ENCODE data around the gene SDR42E1.

SDR42E1 gene, protein sequence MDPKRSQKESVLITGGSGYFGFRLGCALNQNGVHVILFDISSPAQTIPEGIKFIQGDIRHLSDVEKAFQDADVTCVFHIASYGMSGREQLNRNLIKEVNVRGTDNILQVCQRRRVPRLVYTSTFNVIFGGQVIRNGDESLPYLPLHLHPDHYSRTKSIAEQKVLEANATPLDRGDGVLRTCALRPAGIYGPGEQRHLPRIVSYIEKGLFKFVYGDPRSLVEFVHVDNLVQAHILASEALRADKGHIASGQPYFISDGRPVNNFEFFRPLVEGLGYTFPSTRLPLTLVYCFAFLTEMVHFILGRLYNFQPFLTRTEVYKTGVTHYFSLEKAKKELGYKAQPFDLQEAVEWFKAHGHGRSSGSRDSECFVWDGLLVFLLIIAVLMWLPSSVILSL

DNA sequence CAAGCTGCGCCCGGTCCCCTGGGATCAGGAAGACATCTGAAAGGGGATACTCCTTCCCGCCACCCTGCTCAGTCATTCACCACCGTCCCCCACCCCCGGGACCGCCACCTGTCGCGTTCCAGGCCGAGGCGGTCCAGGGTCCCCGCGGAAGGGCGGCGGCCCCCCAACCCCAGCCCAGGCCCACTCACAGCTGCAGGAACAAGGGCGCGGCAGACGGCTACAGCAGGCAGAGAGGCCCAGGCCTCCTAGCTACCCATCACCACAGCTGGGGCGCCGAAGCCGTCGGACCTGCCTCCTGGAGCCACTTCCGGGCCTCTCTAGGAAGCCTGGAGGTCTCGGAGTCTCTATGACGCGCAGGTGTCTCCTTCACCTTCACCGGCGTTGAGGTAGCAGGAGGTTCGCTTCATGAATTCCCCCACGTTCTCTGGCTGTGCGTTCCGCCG, at the start of gene SDR42E1:
TSS of gene SDR42E1 (minus strand) at position 272 of the 443 bp plus-strand sequence. CDS start 10,612 bp downstream, outside the sequence.
- peaks cover 60 to 86% (median 80%) of the 10 kb centered on the region in 11 experiments for H3K9me3 ChIP-seq (replicated peaks in 1 of 11)
- H3K36me3 ChIP-seq, result peaks cover 0 to 9% (median 0%) of the 10 kb centered on the region in 11 experiments; a peak in 3 of 22 replicates
- H3K27me3 ChIP-seq, result no peaks in the 10 kb centered on the region
- TF ChIP-seq Cebpa-rat (IDR thresholded peaks at IDR 0.05), result no peak
- H3K4me1 ChIP-seq, result no peaks in the 10 kb centered on the region
- H3K9ac ChIP-seq, result no peak within 1 kb of the TSS
- no peak within 1 kb of the TSS for H3K4me2 ChIP-seq
- H3K4me3 ChIP-seq, result no peak within 1 kb of the TSS
- H3K27ac ChIP-seq, result no peak within 1 kb of the TSS
- H4K20me1 ChIP-seq, result no peaks in the 10 kb centered on the region

- no peak overlapping the region for H3K9ac ChIP-seq
- H3K9me3 ChIP-seq (replicated peaks in 1 of 11), result no peaks in the 10 kb centered on the region
- H3K4me3 ChIP-seq, result no peak overlapping the region
- no peaks in the 10 kb centered on the region for H3K4me1 ChIP-seq
- no peaks in the 10 kb centered on the region for H3K27me3 ChIP-seq
- no peak overlapping the region for H3K4me2 ChIP-seq
- no peaks in the 10 kb centered on the region for H3K36me3 ChIP-seq
- TF ChIP-seq Cebpa-rat (IDR thresholded peaks at IDR 0.05), result no peak
- no peak overlapping the region for H3K27ac ChIP-seq
- H4K20me1 ChIP-seq, result no peaks in the 10 kb centered on the region
Observed at GRCh38 chr16:82059983-82060421, 48.7 kb upstream of the SDR42E1 start.

DNA sequence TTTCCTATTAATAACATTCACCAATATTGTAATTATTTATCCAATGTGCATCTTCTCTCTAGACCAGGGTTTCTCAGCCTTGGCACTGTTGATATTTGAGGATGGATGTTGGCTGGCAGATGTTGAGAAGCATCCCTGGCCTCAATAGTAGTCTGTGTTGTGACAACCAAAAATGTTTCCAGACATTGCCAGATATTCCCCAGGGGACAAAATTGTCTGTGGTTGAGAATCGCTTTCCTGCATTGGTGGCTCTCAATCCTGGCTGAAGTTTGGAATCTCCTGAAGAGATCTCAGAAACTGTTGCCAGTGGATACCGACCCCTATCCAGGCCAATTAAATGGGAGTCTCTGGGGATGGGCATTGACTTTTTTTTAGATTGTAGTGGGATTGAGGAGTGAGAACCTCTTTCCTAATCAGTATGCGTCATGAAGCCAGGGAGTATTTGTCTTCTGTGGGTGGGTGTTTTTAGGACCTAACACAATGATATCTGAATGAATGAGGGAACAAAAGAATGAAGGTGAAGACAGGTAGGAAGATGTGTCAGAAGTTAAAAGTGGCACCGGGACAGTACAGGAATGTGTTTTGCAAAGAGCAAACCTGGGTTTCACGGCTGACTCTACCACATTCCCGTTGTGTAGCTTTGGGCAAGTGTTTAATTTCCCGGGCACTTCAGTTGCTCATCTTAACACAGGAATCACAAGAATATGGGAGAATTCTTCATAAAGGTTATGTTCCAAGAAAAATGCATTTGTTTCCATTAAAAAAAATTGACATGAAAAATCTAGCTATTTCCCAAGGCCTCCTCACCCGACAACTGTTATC, 48.1 kb upstream of the SDR42E1 start:
- Histone ChIP-seq H3K36me3 (no peaks in the 10 kb centered on the region), H3K27me3 (no peaks in the 10 kb centered on the region), H4K20me1 (no peaks in the 10 kb centered on the region), H3K9me3 (replicated peaks in 1 of 11) (no peaks in the 10 kb centered on the region), H3K4me2 (no peak overlapping the region), H3K9ac (no peak overlapping the region), H3K4me3 (no peak overlapping the region), H3K4me1 (no peaks in the 10 kb centered on the region), H3K27ac (no peak overlapping the region)
- TF ChIP-seq Cebpa-rat (IDR thresholded peaks at IDR 0.05), result no peak

DNA sequence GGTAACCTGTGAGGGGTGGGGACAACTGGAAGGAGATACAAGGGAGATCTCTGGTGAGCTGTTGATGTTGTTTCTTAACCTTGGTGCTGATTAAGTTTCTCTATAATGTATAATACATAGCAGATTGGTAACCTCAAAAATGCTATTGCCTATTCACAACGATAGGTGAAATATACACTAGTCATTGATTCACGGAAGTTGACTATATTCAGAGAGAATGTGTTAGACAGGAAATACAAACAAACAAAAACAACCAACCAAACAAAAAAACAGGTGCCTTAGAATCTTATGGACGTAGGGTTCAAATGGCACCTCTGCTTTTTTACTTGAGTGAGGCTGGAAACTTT, 45.3 kb upstream of the SDR42E1 start:
- Histone ChIP-seq H3K27me3 (no peaks in the 10 kb centered on the region), H3K4me3 (no peak overlapping the region), H4K20me1 (no peaks in the 10 kb centered on the region), H3K4me2 (no peak overlapping the region), H3K9ac (no peak overlapping the region), H3K9me3 (replicated peaks in 1 of 11) (no peaks in the 10 kb centered on the region), H3K36me3 (no peaks in the 10 kb centered on the region), H3K27ac (no peak overlapping the region), H3K4me1 (no peaks in the 10 kb centered on the region)
- TF ChIP-seq Cebpa-rat (IDR thresholded peaks at IDR 0.05), result no peak

DNA sequence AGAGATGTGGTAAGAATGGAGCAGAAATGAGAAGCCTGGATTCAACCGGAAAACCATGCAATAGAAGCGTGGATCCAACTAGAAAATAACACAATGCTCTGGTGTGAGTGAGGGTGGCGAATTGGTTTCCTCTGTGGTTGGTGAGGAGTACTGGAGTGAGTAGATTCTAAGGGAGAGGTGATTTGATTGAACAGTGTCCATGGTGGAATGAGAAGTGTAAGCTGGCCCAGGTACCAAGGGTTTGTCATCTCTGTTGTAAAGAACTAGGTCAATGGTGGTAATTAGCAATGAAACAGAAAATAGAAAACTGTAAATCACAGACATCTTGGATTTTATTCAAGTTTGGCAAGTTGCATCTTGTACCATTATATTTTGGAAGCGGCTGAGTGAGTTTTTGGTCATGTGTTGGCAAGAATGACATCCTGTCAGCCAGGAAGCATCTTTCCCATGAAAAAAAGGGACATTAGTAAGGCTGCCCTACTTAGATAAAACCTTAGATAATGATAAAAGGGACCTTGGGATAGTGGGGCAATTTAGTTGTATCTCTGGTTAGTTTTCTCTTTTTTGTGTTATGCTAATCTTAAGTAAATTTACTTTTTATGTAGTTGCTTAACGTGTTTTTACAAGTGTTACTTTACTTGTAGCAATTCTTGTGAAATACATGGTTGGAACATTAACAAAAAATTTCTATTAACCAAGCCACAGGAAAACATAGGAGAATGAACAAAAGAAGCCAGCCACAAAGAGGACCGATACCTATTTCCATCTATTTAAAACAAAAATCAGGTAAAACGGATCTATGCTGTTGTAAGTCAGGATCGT, 44.7 kb upstream of the SDR42E1 start:
- Histone ChIP-seq H3K4me1 (no peaks in the 10 kb centered on the region), H3K9me3 (replicated peaks in 1 of 11) (no peaks in the 10 kb centered on the region), H3K36me3 (no peaks in the 10 kb centered on the region), H3K9ac (no peak overlapping the region), H3K4me2 (no peak overlapping the region), H3K4me3 (no peak overlapping the region), H3K27me3 (no peaks in the 10 kb centered on the region), H3K27ac (no peak overlapping the region), H4K20me1 (no peaks in the 10 kb centered on the region)
- no peak for TF ChIP-seq Cebpa-rat (IDR thresholded peaks at IDR 0.05)

GRCh38 chr16:82055117-82055516, 43.8 kb upstream of the SDR42E1 start:
- Histone ChIP-seq H3K9ac (no peak overlapping the region), H3K27ac (no peak overlapping the region), H3K9me3 (replicated peaks in 1 of 11) (no peaks in the 10 kb centered on the region), H3K27me3 (no peaks in the 10 kb centered on the region), H3K4me2 (no peak overlapping the region), H3K36me3 (no peaks in the 10 kb centered on the region), H3K4me1 (no peaks in the 10 kb centered on the region), H4K20me1 (no peaks in the 10 kb centered on the region), H3K4me3 (no peak overlapping the region)
- no peak for TF ChIP-seq Cebpa-rat (IDR thresholded peaks at IDR 0.05)

DNA sequence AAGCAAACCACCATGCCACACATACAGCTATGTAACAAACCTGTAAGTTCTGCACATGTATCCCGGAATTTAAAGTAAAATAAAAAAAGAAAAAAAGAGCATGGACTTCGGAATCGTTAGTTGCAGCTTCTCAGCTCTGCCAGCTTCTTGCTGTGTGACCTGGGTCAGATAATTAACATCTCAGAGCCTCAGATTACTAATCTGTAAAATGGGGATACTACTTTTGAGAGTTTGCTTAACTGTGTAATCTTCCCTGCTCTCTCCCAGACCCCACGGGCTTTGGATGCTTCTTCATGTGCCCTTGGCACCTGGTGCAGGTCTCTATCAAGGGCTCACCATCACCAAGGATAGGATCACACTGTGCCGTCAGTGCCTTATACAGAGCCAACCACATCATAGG, 40.4 kb upstream of the SDR42E1 start:
- H3K27me3 ChIP-seq, result no peaks in the 10 kb centered on the region
- H3K4me2 ChIP-seq, result no peak overlapping the region
- H3K4me1 ChIP-seq, result no peaks in the 10 kb centered on the region
- no peak overlapping the region for H3K27ac ChIP-seq
- H3K9ac ChIP-seq, result no peak overlapping the region
- no peaks in the 10 kb centered on the region for H3K9me3 ChIP-seq (replicated peaks in 1 of 11)
- no peaks in the 10 kb centered on the region for H4K20me1 ChIP-seq
- no peaks in the 10 kb centered on the region for H3K36me3 ChIP-seq
- no peak overlapping the region for H3K4me3 ChIP-seq
- TF ChIP-seq Cebpa-rat (IDR thresholded peaks at IDR 0.05), result no peak

- Histone ChIP-seq H4K20me1 (no peaks in the 10 kb centered on the region), H3K4me1 (no peaks in the 10 kb centered on the region), H3K4me3 (no peak overlapping the region), H3K27ac (no peak overlapping the region), H3K4me2 (no peak overlapping the region), H3K9me3 (replicated peaks in 1 of 11) (no peaks in the 10 kb centered on the region), H3K9ac (no peak overlapping the region), H3K36me3 (no peaks in the 10 kb centered on the region), H3K27me3 (no peaks in the 10 kb centered on the region)
- TF ChIP-seq Cebpa-rat (IDR thresholded peaks at IDR 0.05), result no peak
Observed at GRCh38 chr16:82050909-82051357, 39.7 kb upstream of the SDR42E1 start.

DNA sequence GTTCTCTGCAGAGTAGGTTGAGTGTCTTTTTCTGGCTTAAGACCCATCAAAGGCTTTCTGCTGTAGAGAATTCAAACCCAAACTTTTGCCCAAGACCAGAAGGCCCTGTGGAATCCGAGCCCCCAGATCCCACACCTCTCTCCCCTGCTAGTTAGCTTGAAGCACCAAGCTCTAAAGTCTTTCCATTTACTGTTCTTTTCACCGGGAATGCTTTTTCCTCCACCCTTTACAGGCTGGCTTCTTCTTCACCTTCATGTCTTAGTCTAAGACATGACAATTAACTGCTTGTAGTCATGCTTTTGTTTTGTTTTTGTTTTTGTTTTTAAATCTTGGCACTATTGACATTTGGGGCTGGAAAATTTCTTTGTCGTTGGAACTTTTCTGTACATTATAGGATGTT, 39.2 kb upstream of the SDR42E1 start:
- H3K4me3 ChIP-seq, result no peak overlapping the region
- H3K36me3 ChIP-seq, result no peaks in the 10 kb centered on the region
- no peak for TF ChIP-seq Cebpa-rat (IDR thresholded peaks at IDR 0.05)
- no peaks in the 10 kb centered on the region for H3K4me1 ChIP-seq
- H3K9me3 ChIP-seq (replicated peaks in 1 of 11), result no peaks in the 10 kb centered on the region
- H3K27ac ChIP-seq, result no peak overlapping the region
- no peak overlapping the region for H3K9ac ChIP-seq
- no peaks in the 10 kb centered on the region for H4K20me1 ChIP-seq
- no peaks in the 10 kb centered on the region for H3K27me3 ChIP-seq
- no peak overlapping the region for H3K4me2 ChIP-seq

All from BLaER1 treated with 17β-estradiol and CSF1 and Interleukin-3, amounts not matched to agents 10 nM and 100 nM (cell line).